GM03348 (cell line): ENCODE measurements around the gene AKAP13.
A peak's percentile ranks its signal among the peaks of the same experiment; 100 is the strongest.

Source experiments
- DNase-seq: peaks from one replicate; pipeline ENCODE4 v3.0.0; 2012; ENCODE audit warnings: low spot score

Gene AKAP13

GRCh38 chr15:85621094-85621493 lies 240.7 kb downstream of the AKAP13 start:
- DNase-seq: peak; percentile 31

DNA sequence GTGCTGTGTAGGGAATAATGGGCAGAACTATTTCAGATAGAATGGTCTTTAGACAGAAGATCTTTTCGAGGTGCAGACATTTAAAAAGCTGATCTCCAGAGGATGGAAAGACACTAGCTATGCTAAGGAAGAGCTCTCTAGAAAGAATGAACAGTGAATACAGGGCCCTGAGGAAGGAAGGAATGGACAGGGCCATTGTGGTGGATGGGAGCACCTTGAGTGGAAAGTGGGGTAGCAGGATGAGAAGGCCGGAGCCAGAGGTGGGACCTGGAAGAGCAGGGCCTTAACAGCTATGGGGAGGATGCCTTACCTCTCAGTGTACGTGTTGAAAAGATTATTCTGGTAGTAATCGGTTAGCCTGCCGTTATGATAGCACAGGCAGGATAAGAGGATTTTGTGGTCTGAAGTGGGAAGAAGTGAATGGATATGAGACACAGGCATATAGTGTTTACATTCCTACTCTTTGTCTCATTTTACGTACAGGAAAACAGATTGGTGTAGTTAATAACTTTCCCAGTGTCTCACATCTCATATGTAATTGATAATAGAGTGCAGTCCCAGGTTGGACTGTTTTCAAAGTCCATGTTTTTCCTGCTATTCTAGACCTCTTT lies 241.9 kb downstream of the AKAP13 start:
- DNase-seq: peak; percentile 30

- DNase-seq: peak; percentile 30
Observed at GRCh38 chr15:85623315-85624049, 243.1 kb downstream of the AKAP13 start.

- no peak for DNase-seq
Observed at GRCh38 chr15:85624291-85624801, 243.9 kb downstream of the AKAP13 start.

DNA sequence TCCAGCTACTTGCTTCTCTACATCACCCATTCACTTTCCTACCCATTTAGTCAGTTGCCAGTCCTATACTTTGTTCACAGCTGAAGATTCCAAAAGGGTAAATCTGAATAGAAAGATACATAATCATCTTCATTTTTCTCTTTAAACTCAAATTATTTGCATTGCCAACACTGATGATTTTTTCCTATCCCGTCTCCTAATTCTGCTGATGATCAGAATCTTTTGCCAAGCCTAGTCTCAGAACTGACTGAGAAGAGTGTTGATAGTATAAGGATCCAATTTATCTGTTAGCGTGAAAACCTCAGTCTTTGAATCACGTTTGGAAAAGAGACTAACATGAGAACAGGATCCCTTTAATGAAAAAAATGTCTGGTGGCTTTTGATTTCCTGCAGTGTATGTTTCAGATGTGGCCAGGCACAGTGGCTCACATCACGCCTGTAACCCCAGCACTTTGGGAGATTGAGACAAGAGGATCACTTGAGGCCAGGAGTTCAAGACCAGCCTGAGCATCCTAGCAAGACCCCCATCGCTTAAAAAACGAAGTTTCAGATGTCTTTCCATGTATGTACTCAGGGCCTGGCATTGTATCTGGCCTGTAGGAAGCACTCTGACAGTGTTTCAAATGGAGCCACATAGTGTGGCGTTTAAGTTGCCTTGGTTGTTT lies 244.9 kb downstream of the AKAP13 start:
- no peak for DNase-seq

DNA sequence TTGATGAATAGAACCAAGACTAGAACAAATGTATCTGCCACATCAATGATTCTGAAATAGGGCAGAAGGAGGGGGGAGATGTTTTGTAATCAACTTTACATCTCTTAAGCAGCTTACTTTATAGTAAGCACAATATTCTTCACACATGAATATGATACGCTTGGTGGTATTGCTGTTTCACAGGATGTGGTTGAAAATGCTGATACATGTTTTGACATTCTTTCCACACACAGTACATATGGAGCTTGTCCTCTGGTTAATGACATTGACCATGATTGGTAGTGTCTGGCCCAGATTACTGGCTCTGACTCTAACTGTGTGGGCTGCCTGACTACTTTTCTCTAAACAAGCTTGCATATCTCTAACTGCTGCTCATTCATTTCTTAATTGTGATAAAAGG lies 245.5 kb downstream of the AKAP13 start:
- peak; percentile 49 for DNase-seq

GRCh38 chr15:85627213-85627935 lies 247.0 kb downstream of the AKAP13 start:
- no peak for DNase-seq

- DNase-seq: no peak
Observed at GRCh38 chr15:85630311-85630710, 249.9 kb downstream of the AKAP13 start.

GRCh38 chr15:85631018-85631417 lies 250.6 kb downstream of the AKAP13 start:
- DNase-seq: no peak

GRCh38 chr15:85632014-85632413 lies 251.6 kb downstream of the AKAP13 start:
- DNase-seq: no peak

DNA sequence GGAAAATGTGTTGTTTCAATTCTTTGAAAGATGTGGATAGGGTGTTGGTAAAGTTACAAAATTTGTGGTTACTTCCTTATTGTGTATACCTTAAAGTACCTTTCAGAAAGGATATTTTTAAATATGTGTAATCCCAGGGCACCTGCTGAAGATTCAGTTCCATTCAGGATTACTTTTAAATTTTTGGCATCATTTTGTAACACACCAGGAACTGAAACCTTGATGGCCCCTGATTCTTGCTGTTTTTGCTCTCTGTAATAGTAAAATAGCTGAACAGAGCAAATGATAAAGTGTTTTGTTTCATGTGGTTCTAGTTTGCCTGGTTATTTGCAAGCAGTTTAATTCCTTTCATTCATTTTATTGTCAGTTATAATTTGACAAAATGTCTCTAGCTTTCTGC lies 253.5 kb downstream of the AKAP13 start:
- no peak for DNase-seq

DNA sequence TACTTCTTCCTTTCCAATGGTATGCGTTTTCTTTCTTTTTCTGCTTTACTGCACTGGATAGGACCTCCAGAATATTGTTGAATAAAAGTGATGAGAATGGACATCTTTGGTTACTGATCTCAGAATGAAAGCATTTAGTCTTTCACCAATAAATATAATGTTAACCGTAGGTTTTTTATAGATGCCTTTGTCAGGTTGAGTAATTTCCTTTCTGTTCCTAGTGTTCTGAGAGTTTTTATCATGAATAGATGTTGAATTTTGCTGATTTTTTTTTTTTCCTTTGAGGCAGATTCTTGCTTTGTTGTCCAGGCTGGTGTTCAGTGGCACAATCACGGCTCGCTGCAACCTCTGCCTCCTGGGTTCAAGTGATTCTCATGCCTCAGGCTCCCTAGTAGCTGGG lies 255.9 kb downstream of the AKAP13 start:
- no peak for DNase-seq

GRCh38 chr15:85639752-85640381 lies 259.5 kb downstream of the AKAP13 start:
- peak; percentile 75 for DNase-seq

GRCh38 chr15:85642065-85642692 lies 261.8 kb downstream of the AKAP13 start:
- DNase-seq: no peak

DNA sequence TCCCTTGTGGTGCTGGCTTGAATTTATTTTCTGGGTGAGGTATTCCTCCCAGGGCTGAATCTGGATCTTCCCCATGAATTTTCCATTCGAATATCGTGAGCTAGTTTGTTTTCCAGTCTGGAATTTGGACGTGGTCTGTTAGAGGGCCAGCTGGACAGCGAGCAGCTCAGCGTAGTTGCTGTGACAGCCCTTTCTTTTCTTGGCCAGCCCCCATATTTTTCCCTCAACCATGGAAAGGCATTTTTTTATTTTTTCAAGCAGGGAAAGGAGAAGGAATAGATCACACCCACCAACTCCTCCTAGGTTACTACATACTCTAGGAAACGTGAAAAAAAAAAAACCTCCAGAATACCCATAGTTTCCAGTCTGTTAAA lies 262.3 kb downstream of the AKAP13 start:
- DNase-seq: peak; percentile 71

DNA sequence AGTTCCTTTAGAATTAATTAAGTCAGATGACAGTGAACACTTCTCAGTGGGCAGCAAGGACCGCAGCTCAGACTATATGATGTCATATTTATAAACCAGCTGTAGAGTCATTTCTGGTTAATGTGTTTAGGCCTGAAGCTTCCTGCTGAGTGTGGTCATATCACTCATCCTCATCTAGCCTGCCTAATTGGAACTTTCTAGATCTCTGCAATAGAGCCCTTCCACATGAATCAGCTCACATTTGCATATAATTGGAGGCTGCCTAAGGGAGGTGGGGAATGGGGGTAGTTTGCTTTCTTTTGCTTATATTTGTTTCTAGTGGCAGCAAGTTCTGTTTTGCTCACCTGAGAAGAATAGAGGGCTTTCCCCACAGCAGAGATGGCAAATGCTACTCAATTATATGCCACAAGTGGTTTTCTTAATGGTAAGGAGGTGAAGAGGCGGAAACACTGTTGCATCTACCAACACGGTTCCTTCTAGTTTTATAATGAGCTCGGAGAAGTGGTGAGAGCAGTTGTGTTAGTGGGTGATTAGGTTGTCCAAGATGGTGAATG lies 266.2 kb downstream of the AKAP13 start:
- DNase-seq: no peak

DNA sequence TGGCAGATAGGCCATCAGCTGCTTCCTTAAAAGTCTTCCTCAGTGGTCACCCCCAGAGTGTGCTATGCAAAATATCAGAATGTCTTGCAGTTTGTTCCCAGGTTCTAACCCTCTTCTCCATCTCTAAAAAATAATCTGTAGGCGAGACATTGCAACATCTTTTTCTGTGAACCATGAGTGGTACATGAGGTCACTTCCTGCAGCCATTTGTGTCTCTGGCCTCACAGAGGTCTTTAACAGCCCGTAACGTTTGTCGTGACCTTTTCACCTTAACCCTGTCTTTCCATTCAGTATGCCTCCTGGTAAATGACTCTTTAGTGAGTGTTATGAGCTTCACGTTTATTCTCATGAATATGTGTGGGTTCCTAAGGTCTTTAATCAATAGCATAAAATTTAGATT lies 269.0 kb downstream of the AKAP13 start:
- DNase-seq: peak; percentile 70

GRCh38 chr15:85651548-85651947 lies 271.1 kb downstream of the AKAP13 start:
- no peak for DNase-seq

- DNase-seq: no peak
Observed at GRCh38 chr15:85652457-85652856, 272.1 kb downstream of the AKAP13 start.

DNA sequence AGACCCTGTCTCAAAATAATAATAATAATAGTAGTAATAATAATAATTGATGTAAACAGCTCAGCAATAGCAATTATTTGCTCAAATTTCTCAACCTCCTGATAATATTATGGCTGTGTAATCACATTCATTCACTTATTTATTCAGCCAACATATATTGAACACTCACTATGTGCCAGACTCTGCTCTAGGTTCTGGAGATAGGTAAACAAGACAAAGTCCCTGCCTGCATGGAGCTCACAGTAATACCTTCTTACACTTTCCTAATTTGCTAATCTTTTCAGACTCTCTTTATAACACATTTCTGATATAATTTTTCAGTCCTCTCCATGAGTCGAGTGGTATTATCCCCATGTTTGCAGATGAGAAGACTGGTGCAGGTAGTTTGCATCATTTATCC lies 276.7 kb downstream of the AKAP13 start:
- DNase-seq: no peak

DNA sequence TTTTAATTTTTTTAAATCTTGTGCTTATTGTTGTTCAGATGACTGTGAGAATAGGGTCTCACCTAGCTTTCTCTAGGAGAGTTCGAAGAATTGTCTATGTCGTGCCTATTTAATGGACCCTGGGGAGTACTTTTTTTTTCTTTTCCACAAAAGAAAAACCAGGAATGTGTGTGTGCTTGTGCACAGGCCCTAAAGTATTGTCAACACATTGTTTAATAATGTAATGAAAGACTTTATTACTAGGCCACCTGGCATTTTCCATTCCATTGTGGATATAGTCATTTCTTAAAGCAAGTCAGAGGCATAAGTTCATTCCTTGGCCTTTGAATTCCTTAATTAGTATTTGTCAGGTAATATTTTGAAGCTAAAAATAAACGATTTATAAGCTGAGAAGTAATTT lies 278.4 kb downstream of the AKAP13 start:
- DNase-seq: no peak
